GM12878 (cell line): ENCODE measurements around the gene UMAD1. TPM values are rescaled to one million over a fixed set of nuclear protein-coding genes. Genes with fewer than 3 reads are reported as not detected.

Experiments used
- ATAC-seq: fragments of 200-7000 bp; cut with Tn5 transposase; 3 replicates; pipeline ENCODE4 v1.9.1; 2020; ENCODE audit warnings: mild to moderate bottlenecking, moderate library complexity
- BruUV-seq: library from RNA; stranded (reverse); fragments of 400-500 nt; replicated peaks from 2 replicates; lab custom pipeline; 2021; lab: Mats Ljungman, UMichigan
- CTCF ChIA-PET: fragments of 300-600 bp; sonication (Branson Sonifier 250); formaldehyde crosslinking; extraction: SDS; loops from one replicate; lab custom pipeline; 2021; ENCODE audit warnings: inconsistent platforms; lab: Yijun Ruan, JAX
- POLR2A ChIA-PET: fragments of 350-600 bp; formaldehyde crosslinking; extraction: SDS; loops from one replicate; lab custom pipeline; 2021; ENCODE audit warnings: inconsistent platforms; lab: Charles Lee
- RAD21 ChIA-PET: fragments of 300-600 bp; sonication (Branson Sonifier 250); formaldehyde crosslinking; loops from one replicate; lab custom pipeline; 2023; ENCODE audit warnings: antibody characterized with exemption; ENCODE audit not compliant: unreplicated experiment; lab: Charles Lee
- SMC1A ChIA-PET: fragments of 300-600 bp; sonication (Branson Sonifier 250); formaldehyde crosslinking; loops from one replicate; lab custom pipeline; 2023; ENCODE audit not compliant: unreplicated experiment, uncharacterized antibody; lab: Charles Lee
- DNase-seq: peaks from one replicate; pipeline ENCODE4 v3.0.0-alpha.2; 2011; ENCODE audit warnings: low read depth, low spot score
- FAIRE-seq: peaks from 3 replicates; lab custom pipeline; 2011; peaks lifted over from hg19 to GRCh38; lab: Jason Lieb, UNC
- H2AFZ ChIP-seq: 2 replicates; pipeline ENCODE4 v1.6.0; 2011; ENCODE audit warnings: low read depth, low read length, control low read depth; ENCODE audit not compliant: control insufficient read depth
- H3K27ac ChIP-seq: 2 replicates; pipeline ENCODE4 v1.5.1; 2011; ENCODE audit warnings: control low read depth; ENCODE audit not compliant: control insufficient read depth, insufficient read depth
- H3K27me3 ChIP-seq, 2 experiments: replicated peaks in 1 of 2; 2 replicates each; pipeline versions ENCODE4 v1.6.0 to v1.6.1; 2011; ENCODE audit warnings: low read length in 1 of 2; ENCODE audit not compliant: control insufficient read depth in 2 of 2, insufficient read depth in 2 of 2
- H3K36me3 ChIP-seq, 2 experiments: 2 replicates each; pipeline ENCODE4 v1.5.1; 2011; ENCODE audit warnings: low read length in 1 of 2; ENCODE audit not compliant: control insufficient read depth in 2 of 2, insufficient read depth in 2 of 2
- H3K4me1 ChIP-seq: 2 replicates; pipeline ENCODE4 v1.6.1; 2011; ENCODE audit warnings: mild to moderate bottlenecking, low read length, moderate library complexity, mixed read lengths; ENCODE audit not compliant: control insufficient read depth, insufficient read depth
- H3K4me2 ChIP-seq: 2 replicates; pipeline ENCODE4 v1.6.0; 2011; ENCODE audit warnings: control low read depth; ENCODE audit not compliant: control insufficient read depth, insufficient read depth
- H3K4me3 ChIP-seq: fragments of 200-600 bp; sonication (generic); 2 replicates; pipeline ENCODE4 v1.5.1; 2016
- H3K79me2 ChIP-seq: 2 replicates; pipeline ENCODE4 v1.6.0; 2011; ENCODE audit warnings: low read length; ENCODE audit not compliant: control insufficient read depth, insufficient read depth
- H3K9ac ChIP-seq: 2 replicates; pipeline ENCODE4 v1.8.0; 2011; ENCODE audit warnings: low read length, control low read depth, mixed read lengths; ENCODE audit not compliant: control insufficient read depth, insufficient read depth
- H3K9me3 ChIP-seq: replicated peaks from 3 replicates; pipeline ENCODE4 v1.5.1; 2011; ENCODE audit warnings: mild to moderate bottlenecking, low read length; ENCODE audit not compliant: control insufficient read depth, insufficient read depth
- H4K20me1 ChIP-seq: 2 replicates; pipeline ENCODE4 v1.6.0; 2011; ENCODE audit not compliant: control insufficient read depth, insufficient read depth
- CHD1 ChIP-seq: IDR thresholded peaks from 2 replicates; pipeline ENCODE4 v1.6.1; 2012; ENCODE audit warnings: low read depth, low read length, improper control_type of control experiment
- CHD4 ChIP-seq: fragments of 200-600 bp; sonication (generic); IDR thresholded peaks from 2 replicates; pipeline ENCODE4 v1.6.1; 2016; ENCODE audit warnings: mild to moderate bottlenecking
- HCFC1 ChIP-seq: fragments of 150-350 bp; IDR thresholded peaks from 2 replicates; pipeline ENCODE4 v1.6.1; 2014; ENCODE audit warnings: low read length
- HDGF ChIP-seq: fragments of 450-650 bp; IDR thresholded peaks from 2 replicates; pipeline ENCODE4 v1.6.1; 2016; ENCODE audit warnings: antibody characterized with exemption
- POLR2AphosphoS5 ChIP-seq: IDR thresholded peaks from 2 replicates; pipeline ENCODE4 v1.6.1; 2011; ENCODE audit warnings: mild to moderate bottlenecking, low read length, inconsistent platforms
- SMC3 ChIP-seq: IDR thresholded peaks from 2 replicates; pipeline ENCODE4 v1.6.1; 2011; ENCODE audit warnings: low read length, improper control_type of control experiment, borderline replicate concordance
- ZNF207 ChIP-seq: fragments of 450-650 bp; IDR thresholded peaks from 2 replicates; pipeline ENCODE4 v1.6.1; 2014; ENCODE audit warnings: antibody characterized with exemption, mild to moderate bottlenecking, borderline replicate concordance
- WGBS: methylation state at CpG from one replicate; pipeline ENCODE4 v1.1.6; 2016; ENCODE audit warnings: low lambda C conversion rate; ENCODE audit not compliant: insufficient replicate concordance, insufficient coverage; ENCODE audit errors: missing lambda C conversion rate; 5-methylcytosine and 5-hydroxymethylcytosine counted together
- in situ Hi-C: fragments of 300-500 bp; cut with MboI; formaldehyde crosslinking; loops from 9 replicates; pipeline ENCODE4 v1.14.3; 2018; ENCODE audit warnings: mixed read lengths
- intact Hi-C: fragments of 100-400 bp; cut with micrococcal nuclease; formaldehyde crosslinking; loops from one replicate; pipeline ENCODE4 v1.14.2; 2022; ENCODE audit not compliant: unreplicated experiment
- polyA plus RNA-seq, 11 experiments: library from polyadenylated mRNA; depleted of rRNA in 4 of 11; unstranded in 6 of 11; stranded (reverse) in 5 of 11; fragments of >200 nt; fragmentation: Nextera tagmentation in 4 of 11; fragmentation: Illumina TruSeq in 1 of 11; extraction: Ambion mirVana in 4 of 11; extraction: Trizol in 1 of 11; gene quantifications; 1 replicate in 1 of 11; 2 replicates in 10 of 11; pipeline versions ENCODE4 v1.2.1 to v1.2.3, GENCODE V29; 2011 to 2016; ENCODE audit warnings: inconsistent platforms in 2 of 11, missing spikeins in 2 of 11, low read depth in 1 of 11
- total RNA-seq, 4 experiments: library from RNA; depleted of rRNA in 3 of 4; stranded (reverse); fragments of >200 nt in 3 of 4; fragmentation: Illumina TruSeq in 1 of 4; extraction: Trizol in 1 of 4; gene quantifications; 2 replicates each; pipeline versions ENCODE4 v1.2.1 to v1.2.3, GENCODE V29; 2013 to 2021
- TF ChIP-seq, protein P1 (sequence below): fragments of 450-650 bp; IDR thresholded peaks from 2 replicates; pipeline ENCODE4 v1.6.1; 2017; ENCODE audit warnings: mild to moderate bottlenecking, low read depth, inconsistent platforms; ENCODE audit not compliant: poor library complexity, severe bottlenecking

UMAD1 gene
- total and polyA plus RNA-seq, 10 of the 15 experiments (the other 5 are each of a cell fraction or from before 2014, with no cell fraction given): 6.0 to 28.6 (median 9.3) TPM

DNA sequence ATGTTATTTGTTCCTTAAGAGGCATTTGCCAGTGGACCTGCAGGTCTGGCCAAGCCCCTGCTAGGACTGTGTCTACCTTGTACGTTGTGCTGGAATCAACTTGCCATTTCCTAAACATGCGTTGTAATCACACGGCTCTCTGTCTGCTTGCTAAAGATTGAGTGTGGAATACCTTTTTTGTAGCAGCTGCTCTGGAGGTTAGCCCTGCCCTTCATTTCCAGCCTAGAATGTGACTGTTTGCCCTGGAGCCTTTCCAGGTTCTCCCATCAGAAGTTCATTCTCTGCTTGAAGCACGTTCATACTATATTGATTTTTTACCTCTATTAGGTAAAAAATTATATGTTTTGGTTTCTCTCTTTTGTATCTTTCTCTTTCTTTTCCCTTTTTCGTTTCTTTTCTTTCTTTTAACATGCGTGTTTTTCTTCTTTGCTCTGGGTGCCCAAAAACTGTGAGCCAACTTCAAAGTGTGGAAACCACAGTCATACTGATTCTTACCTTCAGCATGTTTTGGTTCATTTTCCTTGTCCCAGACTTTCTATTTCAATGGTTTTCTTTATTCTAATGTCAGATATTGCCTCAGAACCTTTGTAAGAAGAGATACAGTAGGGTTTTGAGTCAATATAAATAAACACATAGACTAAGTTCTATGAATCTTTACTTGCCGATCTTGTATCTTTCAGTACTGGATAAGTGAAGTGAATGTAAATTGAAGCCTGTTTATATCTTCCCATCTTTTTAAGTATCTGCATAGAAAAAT, 189.7 kb downstream of the UMAD1 start:
- no peak overlapping the region for H2AFZ ChIP-seq
- no peaks in the 10 kb centered on the region for H3K36me3 ChIP-seq
- H3K4me1 ChIP-seq: no peaks in the 10 kb centered on the region
- intact Hi-C loops (no loop called here), in situ Hi-C loops (no loop called here)
- POLR2A ChIA-PET: no interaction called here
- BruUV-seq: no TSS peak
- RAD21 ChIA-PET: interaction anchor here (1.4 kb wide), 1 partner anchor 15 kb away, joined by 3 read pairs; no protein-coding TSS in a partner anchor
- H3K9ac ChIP-seq: no peak overlapping the region
- no peaks in the 10 kb centered on the region; the same call in 1 of the 3 replicates for H3K9me3 ChIP-seq
- SMC1A ChIA-PET: interaction anchor here (1.1 kb wide), 2 partner anchors 10 kb away, joined by 3 read pairs; no protein-coding TSS in a partner anchor
- no peak overlapping the region for H3K27ac ChIP-seq
- ATAC-seq: no peak
- DNase-seq: no peak
- WGBS: 87% methylated on average over 7 of the region's 7 CpGs
- CTCF ChIA-PET: no interaction called here
- no peaks in the 10 kb centered on the region for H4K20me1 ChIP-seq
- H3K4me3 ChIP-seq: no peak overlapping the region
- H3K79me2 ChIP-seq: no peaks in the 10 kb centered on the region
- no peaks in the 10 kb centered on the region for H3K27me3 ChIP-seq
- TF ChIP-seq CHD4 (no peak), POLR2AphosphoS5 (no peak), HDGF (no peak), SMC3 (no peak), CHD1 (no peak), HCFC1 (no peak), ZNF207 (no peak)
- TF ChIP-seq, protein P1, sequence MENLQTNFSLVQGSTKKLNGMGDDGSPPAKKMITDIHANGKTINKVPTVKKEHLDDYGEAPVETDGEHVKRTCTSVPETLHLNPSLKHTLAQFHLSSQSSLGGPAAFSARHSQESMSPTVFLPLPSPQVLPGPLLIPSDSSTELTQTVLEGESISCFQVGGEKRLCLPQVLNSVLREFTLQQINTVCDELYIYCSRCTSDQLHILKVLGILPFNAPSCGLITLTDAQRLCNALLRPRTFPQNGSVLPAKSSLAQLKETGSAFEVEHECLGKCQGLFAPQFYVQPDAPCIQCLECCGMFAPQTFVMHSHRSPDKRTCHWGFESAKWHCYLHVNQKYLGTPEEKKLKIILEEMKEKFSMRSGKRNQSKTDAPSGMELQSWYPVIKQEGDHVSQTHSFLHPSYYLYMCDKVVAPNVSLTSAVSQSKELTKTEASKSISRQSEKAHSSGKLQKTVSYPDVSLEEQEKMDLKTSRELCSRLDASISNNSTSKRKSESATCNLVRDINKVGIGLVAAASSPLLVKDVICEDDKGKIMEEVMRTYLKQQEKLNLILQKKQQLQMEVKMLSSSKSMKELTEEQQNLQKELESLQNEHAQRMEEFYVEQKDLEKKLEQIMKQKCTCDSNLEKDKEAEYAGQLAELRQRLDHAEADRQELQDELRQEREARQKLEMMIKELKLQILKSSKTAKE: no peak
- H3K4me2 ChIP-seq: no peak overlapping the region
- FAIRE-seq: no peak
